Measurements from ENCODE around the gene MBOAT1.

The MBOAT1 gene

DNA sequence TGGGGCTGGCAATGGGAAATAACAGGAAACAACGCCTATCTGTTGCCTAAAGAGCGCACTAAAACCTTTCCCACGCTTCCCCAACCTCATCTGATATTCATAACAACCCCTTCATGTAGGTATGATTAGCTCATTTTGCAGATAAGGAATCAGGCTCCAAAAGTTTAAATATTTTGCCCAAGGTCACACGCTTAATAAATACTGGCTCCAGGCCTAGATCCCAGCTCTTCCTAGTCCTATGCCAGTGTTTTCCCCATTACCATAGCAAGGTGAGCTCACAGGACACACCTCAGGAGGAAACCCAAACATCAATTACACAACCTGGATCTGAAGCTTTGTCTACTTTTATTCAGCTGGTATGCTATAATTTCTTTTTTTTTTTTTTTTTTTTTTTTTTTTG, 19.6 kb downstream of the MBOAT1 start (continued):
- TF ChIP-seq, protein P1, sequence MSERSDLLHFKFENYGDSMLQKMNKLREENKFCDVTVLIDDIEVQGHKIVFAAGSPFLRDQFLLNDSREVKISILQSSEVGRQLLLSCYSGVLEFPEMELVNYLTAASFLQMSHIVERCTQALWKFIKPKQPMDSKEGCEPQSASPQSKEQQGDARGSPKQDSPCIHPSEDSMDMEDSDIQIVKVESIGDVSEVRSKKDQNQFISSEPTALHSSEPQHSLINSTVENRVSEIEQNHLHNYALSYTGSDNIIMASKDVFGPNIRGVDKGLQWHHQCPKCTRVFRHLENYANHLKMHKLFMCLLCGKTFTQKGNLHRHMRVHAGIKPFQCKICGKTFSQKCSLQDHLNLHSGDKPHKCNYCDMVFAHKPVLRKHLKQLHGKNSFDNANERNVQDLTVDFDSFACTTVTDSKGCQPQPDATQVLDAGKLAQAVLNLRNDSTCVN (tag by site-specific recombination; optimal IDR thresholded peaks at IDR 0.05), result no peak

DNA sequence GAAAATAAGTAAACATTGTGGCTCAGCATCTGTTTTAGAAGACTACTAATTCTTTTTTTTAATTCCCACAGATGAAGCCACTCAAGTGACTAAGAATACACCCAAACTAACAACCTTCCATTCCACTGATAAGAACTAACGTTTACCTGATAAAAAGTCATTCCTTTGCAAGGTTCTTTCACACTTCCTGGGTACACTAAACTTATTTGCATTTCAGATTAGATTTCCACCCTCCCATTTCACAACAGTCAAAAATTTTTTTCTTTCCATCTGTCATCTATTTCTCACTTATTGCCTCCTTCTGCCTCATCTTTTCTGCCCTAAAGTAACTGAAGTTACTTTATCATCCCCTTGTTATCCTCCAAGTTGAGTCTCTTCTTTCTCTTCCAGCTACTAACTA, 20.3 kb downstream of the MBOAT1 start:
- no peak overlapping the region for H3K4me3 ChIP-seq (ENCODE audit: low read depth, low read length)
- H3K36me3 ChIP-seq (ENCODE audit: control insufficient read depth in 2 of 2, insufficient read depth in 1 of 2, low read length in 2 of 2), result no peaks in the 10 kb centered on the region
- TF ChIP-seq ZNF600 (tag by site-specific recombination; IDR thresholded peaks at IDR 0.05) (no peak), OSR2 (tag by site-specific recombination; IDR thresholded peaks at IDR 0.05) (no peak), ZNF10 (tag by site-specific recombination; IDR thresholded peaks at IDR 0.05) (no peak), ZNF324 (tag by site-specific recombination; IDR thresholded peaks at IDR 0.05) (no peak), ZNF654 (tag by site-specific recombination; IDR thresholded peaks at IDR 0.05; ENCODE audit: low read depth) (no peak), ZNF664 (tag by site-specific recombination; IDR thresholded peaks at IDR 0.05) (no peak), GLIS1 (tag by site-specific recombination; IDR thresholded peaks at IDR 0.05) (no peak), ZNF157 (tag by site-specific recombination; IDR thresholded peaks at IDR 0.05) (no peak), ZNF202 (tag by site-specific recombination; IDR thresholded peaks at IDR 0.05; ENCODE audit: borderline replicate concordance) (no peak), ZNF114 (tag by site-specific recombination; IDR thresholded peaks at IDR 0.05) (no peak), ZFP3 (tag by site-specific recombination; IDR thresholded peaks at IDR 0.05; ENCODE audit: low read depth) (no peak), ZNF768 (tag by site-specific recombination; IDR thresholded peaks at IDR 0.05) (no peak), HOXA7 (CRISPR knock-in tag; IDR thresholded peaks at IDR 0.05; ENCODE audit: borderline replicate concordance) (no peak), ZNF544 (tag by site-specific recombination; IDR thresholded peaks at IDR 0.05) (no peak), ZNF138 (tag by site-specific recombination; IDR thresholded peaks at IDR 0.05; ENCODE audit: borderline replicate concordance) (no peak)
- TF ChIP-seq, protein P2, sequence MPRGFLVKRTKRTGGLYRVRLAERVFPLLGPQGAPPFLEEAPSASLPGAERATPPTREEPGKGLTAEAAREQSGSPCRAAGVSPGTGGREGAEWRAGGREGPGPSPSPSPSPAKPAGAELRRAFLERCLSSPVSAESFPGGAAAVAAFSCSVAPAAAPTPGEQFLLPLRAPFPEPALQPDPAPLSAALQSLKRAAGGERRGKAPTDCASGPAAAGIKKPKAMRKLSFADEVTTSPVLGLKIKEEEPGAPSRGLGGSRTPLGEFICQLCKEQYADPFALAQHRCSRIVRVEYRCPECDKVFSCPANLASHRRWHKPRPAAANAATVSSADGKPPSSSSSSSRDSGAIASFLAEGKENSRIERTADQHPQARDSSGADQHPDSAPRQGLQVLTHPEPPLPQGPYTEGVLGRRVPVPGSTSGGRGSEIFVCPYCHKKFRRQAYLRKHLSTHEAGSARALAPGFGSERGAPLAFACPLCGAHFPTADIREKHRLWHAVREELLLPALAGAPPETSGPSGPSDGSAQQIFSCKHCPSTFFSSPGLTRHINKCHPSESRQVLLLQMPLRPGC (tag by site-specific recombination; IDR thresholded peaks at IDR 0.05), result no peak
- POLR2A ChIA-PET, result no interaction called here
- no peaks in the 10 kb centered on the region for H3K9me3 ChIP-seq (ENCODE audit: control insufficient read depth, insufficient read depth, low read depth, low read length)
- no peak overlapping the region for H3K27ac ChIP-seq (ENCODE audit: extremely low read depth, low read depth, low read length)
- CTCF ChIA-PET, result interaction anchor here (0.7 kb wide), 1 partner anchor 53 kb away, joined by 3 read pairs; no protein-coding TSS in a partner anchor
- no peaks in the 10 kb centered on the region for H3K4me1 ChIP-seq (ENCODE audit: control insufficient read depth, insufficient read depth, low read length)

DNA sequence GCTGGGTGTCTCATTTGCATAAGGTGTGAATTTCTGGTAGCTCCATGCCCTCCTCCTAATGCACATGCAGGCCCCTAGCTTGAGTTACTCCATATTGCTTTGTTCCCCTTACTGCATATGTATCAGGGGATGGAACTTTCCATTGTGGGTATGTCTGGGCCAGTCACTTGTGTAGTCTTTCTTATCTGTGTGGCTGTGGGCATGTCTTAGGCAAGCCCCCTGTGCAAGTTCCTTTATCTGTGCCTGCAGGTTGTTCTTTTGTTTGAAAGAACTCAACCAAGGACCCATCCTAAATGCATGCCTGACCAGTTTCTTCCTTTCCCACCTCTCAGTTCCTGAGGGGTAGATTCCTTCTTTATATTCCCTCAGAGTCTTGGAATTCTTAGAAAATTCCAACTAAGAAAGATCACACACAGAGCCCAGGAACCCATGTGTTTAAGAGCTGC, 23.6 kb downstream of the MBOAT1 start:
- TF ChIP-seq BCL11A (tag by site-specific recombination; IDR thresholded peaks at IDR 0.05; ENCODE audit: low read depth) (no peak), MZF1 (tag by site-specific recombination; IDR thresholded peaks at IDR 0.05; ENCODE audit: borderline replicate concordance) (no peak), ZNF354C (tag by site-specific recombination; IDR thresholded peaks at IDR 0.05; ENCODE audit: borderline replicate concordance, low read depth) (no peak), EGR2 (tag by site-specific recombination; IDR thresholded peaks at IDR 0.05; ENCODE audit: low read depth) (no peak), ZNF341 (tag by site-specific recombination; IDR thresholded peaks at IDR 0.05; ENCODE audit: low read depth) (no peak)
- TF ChIP-seq, protein P3, sequence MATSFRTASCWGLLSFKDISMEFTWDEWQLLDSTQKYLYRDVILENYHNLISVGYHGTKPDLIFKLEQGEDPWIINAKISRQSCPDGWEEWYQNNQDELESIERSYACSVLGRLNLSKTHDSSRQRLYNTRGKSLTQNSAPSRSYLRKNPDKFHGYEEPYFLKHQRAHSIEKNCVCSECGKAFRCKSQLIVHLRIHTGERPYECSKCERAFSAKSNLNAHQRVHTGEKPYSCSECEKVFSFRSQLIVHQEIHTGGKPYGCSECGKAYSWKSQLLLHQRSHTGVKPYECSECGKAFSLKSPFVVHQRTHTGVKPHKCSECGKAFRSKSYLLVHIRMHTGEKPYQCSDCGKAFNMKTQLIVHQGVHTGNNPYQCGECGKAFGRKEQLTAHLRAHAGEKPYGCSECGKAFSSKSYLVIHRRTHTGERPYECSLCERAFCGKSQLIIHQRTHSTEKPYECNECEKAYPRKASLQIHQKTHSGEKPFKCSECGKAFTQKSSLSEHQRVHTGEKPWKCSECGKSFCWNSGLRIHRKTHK (tag by site-specific recombination; IDR thresholded peaks at IDR 0.05), result no peak
- TF ChIP-seq, protein P4, sequence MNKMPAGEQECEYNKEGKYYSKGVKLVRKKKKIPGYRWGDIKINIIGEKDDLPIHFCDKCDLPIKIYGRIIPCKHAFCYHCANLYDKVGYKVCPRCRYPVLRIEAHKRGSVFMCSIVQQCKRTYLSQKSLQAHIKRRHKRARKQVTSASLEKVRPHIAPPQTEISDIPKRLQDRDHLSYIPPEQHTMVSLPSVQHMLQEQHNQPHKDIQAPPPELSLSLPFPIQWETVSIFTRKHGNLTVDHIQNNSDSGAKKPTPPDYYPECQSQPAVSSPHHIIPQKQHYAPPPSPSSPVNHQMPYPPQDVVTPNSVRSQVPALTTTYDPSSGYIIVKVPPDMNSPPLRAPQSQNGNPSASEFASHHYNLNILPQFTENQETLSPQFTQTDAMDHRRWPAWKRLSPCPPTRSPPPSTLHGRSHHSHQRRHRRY (tag by site-specific recombination; IDR thresholded peaks at IDR 0.05), result no peak
- Histone ChIP-seq H3K27ac (ENCODE audit: extremely low read depth, low read depth, low read length) (no peak overlapping the region), H3K4me3 (ENCODE audit: low read depth, low read length) (no peak overlapping the region), H3K4me1 (ENCODE audit: control insufficient read depth, insufficient read depth, low read length) (no peaks in the 10 kb centered on the region), H3K9me3 (ENCODE audit: control insufficient read depth, insufficient read depth, low read depth, low read length) (no peaks in the 10 kb centered on the region), H3K36me3 (ENCODE audit: control insufficient read depth in 2 of 2, insufficient read depth in 1 of 2, low read length in 2 of 2) (no peaks in the 10 kb centered on the region; a peak in 1 of 3 replicates)
- POLR2A ChIA-PET, result no interaction called here
- CTCF ChIA-PET, result no interaction called here

Measured in HEK293 (cell line).